K562 treated with DMSO at 1 percent for 24 hours (cell line): ENCODE data around the gene KLF14. TPM values are rescaled to one million over a fixed set of nuclear protein-coding genes. Genes with fewer than 3 reads are reported as not detected.

Experiments
- total RNA-seq: library from RNA; unstranded; fragments of 300-600 nt; gene quantifications from 2 replicates; pipeline ENCODE4 v1.2.3, GENCODE V29; 2022; ENCODE audit warnings: low read depth; ENCODE audit not compliant: insufficient read depth

The KLF14 gene
- not detected in 2 replicates for total RNA-seq

GRCh38 chr7:130733931-130734814 lies at the start of gene KLF14:
Gene KLF14 (minus strand): TSS chr7:130734207. CDS start chr7:130734033, 174 bp downstream.

Other genes starting within 250 kb of the KLF14 start
- 0.57 TPM in 1 of 2 replicates, not detected in the other for gene MEST, start 242.1 kb downstream of the KLF14 start, total RNA-seq
- 26.0 and 32.5 TPM in 2 replicates for gene COPG2, start 65.5 kb downstream of the KLF14 start, total RNA-seq
- gene TSGA13, start 47.7 kb downstream of the KLF14 start, total RNA-seq, result not detected in 2 replicates